Hypothalamus (tissue), 51 donors: ENCODE results near the gene TPCN2.

ENCODE experiments used
- DNase-seq, 51 donors: peaks; one replicate each; lab custom pipeline; 2025; lab: John Stamatoyannopoulos, UW

The TPCN2 gene

DNA sequence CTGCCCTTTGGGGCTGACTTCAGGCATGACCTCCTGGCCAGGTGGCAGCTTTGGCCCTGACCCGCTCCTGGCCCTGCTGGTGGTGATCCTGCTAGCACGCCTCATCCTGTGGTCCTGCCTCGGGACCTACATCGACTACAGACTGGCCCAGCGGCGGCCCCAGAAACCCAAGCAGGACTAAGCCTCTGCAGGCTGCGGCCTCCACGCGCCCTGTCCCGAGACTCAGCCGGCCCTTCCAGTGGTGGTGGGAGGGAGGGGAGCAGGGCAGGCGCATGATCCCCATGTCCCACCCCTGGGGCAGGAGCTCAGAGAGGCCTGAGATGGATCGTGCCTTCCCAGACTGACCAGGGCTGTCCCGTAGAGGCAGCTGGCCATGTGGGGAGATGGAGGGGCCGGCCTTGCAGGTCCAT is 109.1 kb downstream of the TPCN2 start:
- no peak for DNase-seq

DNA sequence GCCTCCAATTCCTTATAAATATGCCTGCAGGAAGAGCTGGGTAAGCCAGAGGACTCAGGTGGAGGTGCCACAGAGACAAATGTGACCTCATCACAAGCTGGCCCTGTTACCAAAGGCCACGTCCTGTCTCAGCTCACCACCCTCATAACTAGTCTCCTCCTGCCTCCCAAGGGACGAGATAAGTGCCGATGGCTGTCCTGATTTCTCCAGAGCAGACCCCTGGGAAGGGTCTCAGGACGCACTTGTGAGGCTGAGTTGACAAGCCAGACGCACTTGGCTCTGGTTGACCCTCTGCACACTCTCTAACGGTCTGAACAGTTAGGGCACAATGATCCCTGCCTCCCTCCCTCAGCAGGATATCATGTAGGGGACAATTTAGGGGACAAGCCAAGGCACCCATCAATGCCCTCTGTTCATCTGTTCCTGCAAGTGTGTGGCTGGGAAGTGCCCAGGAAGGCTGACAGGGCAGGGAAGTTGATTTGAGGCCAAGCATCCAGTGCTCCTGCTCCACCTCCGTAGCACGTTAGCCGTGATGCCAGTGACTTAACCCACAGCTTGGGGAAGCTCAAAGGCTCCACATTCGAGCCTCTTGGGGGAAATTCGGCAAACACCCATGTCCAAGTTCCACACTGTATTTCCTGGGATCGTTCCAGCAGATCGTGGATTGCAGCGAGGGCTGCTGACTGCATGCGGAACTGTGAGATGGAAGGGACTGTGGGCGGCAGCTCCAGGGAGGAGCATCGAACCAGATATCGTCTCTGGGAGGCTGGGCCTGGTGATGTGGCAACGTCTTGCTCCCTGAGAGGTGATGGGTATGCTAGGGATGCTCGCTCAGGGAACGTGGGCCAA is 109.8 kb downstream of the TPCN2 start:
- peak in 1 of 51 donors; percentile 13 for DNase-seq

DNA sequence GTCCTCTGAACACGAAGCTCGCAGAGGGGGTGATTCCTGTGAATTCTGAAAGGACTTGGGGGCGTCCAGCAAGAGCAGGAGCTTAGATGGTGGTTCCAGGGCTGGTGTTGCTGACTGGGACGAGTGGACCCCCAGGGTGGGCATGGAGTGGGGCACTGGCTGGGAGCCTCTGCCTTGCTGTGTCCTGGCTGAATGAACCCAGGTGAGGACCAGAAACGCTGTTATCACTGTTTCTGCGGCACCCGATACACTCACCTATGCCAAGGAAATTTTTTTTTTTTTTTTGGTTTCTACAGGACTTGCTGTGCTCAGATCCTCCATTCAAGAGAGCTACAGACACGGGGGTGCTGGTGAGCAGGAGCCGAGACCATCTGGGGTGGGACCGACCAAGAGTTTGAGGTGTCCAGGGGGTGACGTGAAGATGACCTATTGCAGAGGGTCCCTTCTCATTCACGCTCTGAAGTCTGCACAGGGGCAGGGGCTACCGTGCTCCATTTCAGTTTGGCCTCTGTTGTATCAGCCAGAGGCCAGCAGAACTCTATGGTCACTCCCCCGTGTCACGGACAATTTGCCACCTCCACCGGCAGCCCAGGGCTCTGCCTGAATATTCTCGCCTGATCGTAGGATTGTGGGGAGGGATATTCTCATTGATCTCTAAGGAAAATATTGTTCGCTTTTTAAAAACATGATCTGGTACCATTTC is 110.6 kb downstream of the TPCN2 start:
- no peak for DNase-seq

DNA sequence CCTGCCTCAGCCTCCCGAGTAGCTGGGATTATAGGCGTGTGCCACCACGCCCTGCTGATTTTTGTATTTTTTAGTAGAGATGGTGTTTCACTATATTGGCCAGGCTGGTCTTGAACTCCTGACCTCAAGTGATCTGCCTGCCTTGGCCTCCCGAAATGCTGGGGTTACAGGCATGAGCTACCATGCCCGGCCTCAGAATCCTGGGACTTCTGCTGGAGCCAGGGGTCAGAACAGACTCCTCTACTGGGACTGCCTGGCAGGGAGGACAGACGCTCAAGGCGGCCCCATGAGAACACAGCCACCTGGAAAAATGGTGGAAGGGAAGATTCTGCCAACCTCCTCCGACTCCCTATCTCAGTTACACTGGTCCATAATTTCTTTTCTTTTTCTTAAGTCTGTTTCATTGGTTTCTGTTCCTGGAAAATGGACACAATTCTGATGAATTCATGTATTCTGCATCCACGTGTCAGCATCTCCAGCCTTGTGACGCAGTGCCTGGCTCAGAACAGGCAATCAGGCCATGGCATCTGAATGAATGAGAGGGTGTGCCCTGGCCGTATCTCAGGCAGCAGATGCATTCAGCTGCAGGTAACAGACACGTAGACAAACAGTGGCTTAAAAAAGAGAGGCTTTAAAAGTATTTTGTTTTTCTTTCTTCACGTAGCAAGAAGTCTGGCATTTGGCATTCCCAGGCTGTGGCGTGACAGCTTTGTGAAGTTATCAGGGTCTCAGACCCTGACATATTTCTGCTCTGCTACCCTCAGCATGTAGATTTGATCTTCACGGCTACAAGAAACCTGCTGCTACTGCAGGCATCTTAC is 111.8 kb downstream of the TPCN2 start:
- DNase-seq = no peak

DNA sequence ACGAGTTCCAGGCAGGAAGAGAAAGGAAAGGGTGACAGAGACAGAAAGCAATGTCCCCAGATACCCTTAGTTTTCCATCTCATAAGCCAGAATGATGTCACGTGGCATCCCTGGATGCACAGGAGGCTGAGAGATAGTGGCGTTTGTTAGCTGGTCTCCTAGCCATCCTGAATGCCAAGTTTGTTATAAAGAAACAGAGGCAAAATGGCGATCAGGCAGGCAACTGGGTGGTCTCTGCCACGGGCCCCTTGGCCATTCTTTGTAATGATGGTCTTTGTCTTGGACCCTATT is 112.3 kb downstream of the TPCN2 start:
- DNase-seq = no peak

DNA sequence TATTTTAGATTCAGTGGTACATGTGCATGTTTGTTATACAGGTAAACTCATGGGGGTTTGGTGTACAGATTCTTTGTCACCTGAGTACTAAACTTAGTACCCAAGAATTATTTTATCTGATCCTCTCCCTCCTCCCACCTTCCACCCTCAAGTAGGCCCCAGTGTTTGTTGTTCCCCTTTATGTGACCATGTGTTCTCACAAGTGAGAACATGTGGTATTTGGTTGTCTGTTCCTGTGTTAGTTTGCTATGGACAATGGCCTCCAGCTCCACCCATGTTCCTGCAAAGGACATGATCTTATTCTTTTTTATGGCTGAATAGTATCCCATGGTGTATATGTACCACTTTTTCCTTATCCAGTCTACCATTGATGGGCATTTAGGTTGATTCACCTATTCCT is 113.8 kb downstream of the TPCN2 start:
- no peak for DNase-seq

DNA sequence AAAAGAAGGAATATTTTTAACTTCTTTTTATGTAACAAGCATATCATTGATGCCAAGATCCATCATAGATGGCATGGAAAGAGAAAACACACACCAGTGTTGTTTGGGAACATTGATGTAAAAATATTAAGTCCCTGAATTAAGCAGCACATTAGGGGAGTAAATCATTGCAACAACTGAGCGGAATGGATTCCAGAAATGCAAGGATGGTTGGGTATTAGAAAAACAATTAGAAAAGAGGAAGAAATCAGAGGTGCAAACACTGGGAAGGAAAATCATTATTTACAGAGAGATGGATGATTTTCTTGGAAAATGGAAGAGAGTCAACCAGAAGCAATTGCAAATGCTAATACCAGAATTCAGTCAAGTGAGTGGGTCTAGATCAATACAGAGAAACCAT is 115.1 kb downstream of the TPCN2 start:
- DNase-seq = no peak

DNA sequence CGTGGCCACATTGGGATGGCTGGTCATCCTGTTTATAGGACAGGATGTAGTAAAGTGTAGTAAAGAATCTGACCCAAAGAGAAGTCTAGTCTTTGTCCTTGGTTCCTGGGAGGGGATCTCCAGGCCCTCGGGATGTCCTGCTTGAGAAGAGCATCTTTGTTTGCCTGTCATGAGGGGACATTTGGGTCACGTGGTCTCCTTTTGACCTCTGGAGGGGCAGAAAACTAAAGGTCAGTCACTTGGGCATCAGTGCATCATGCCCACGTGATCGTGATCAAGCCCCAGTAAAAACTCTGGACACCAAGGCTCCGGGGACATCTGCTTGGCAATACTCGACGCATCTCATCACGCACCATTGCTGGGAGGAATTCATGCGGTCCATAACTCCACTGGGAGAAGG is 116.1 kb downstream of the TPCN2 start:
- DNase-seq = no peak

DNA sequence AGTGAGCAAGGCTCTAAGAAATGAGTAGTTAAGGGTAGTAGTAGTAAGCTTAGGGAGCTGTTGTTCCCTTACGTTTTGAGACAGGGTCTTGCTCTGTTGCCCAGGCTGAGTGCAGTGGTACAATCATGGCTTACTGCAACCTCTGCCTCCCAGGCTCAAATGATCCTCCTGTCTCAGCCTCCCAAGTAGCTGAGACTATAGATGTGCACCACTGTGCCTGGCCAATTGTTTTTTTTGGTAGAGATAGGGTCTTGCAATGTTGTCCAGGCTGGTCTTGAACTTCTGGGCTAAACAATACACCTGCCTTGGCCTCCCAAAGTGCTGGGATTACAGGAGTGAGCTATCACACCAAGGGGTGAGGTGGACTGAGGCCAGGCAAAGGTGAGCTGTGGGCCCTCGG is 117.0 kb downstream of the TPCN2 start:
- DNase-seq = no peak

DNA sequence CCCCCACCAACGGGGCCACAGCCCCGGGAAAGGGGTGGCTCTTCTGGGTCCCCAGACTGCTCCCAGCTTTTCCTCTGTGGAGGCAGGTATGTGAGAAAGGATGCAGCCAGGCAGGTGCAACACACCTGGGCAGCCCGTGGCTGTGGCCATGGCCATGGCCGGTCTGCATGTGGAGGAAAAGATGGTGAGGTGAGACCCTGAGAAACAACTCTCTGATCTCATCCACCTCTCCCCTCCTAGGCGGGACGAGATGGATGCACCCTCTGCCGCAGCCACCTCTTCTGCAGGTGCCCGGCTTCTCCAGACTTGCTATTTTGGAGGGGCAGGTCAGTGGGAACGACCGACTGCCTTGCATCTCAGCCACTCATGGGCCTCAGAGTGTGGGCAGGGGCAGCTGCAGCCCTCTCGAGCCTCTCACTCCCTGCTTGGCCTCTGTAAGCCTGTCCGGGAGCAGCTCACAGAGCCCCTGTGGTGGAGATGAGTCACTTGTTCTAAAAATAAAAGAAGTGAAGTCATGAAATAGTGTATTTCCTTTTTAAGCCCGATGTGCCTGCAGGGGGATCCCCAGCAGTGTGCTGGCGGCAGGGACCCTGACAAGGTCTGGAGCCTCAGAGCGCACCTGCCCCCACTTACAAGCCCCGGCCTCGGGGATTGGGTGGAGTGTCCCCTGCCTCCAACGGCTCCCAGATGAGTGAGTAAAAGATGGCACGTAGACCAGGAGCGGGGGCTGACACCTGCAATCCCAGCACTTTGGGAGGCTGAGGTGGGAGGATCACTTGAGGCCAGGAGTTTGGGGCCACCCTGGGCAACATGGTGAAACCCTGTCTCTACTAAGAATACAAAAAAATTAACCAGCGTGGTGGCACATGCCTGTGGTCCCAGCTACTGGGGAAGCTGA is 117.7 kb downstream of the TPCN2 start:
- peak in 1 of 51 donors; percentile 5 for DNase-seq

DNA sequence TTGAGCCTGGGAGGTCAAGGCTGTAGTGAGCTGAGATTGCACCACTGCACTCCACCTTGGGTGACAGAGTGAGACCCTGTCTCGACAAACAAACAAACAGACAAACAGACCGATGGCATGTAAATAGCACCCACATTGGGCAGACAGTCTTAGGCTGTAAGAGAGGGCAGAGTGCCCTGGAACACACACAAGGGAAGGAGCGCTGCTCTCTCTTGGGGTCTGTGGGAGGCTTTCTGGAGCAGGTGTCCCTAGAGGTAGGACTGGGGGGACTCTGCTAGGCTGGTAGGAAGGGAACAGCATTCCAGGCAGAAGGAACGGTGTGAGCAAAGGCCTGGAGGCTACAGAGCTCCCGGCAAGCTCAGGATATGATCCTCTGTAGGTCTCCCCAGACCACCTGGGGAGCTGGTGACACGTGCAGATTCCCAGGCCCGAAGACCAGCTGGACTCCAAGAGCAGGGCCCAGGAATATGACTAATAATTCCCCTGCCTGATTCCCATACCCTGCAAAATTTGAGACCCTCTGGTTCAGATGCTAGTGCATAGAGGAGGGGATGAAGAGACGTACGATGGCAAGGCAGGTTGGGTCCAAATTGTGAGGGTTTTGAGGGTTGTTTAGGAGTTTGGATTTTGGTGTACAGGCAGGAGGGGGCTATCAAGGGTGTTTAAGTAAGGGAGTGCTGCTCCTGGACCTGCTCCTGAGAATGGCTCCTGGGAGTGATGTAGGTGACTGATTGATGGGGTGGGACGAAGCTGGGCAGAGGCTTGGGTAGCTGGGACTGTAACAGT is 118.6 kb downstream of the TPCN2 start:
- DNase-seq = no peak

DNA sequence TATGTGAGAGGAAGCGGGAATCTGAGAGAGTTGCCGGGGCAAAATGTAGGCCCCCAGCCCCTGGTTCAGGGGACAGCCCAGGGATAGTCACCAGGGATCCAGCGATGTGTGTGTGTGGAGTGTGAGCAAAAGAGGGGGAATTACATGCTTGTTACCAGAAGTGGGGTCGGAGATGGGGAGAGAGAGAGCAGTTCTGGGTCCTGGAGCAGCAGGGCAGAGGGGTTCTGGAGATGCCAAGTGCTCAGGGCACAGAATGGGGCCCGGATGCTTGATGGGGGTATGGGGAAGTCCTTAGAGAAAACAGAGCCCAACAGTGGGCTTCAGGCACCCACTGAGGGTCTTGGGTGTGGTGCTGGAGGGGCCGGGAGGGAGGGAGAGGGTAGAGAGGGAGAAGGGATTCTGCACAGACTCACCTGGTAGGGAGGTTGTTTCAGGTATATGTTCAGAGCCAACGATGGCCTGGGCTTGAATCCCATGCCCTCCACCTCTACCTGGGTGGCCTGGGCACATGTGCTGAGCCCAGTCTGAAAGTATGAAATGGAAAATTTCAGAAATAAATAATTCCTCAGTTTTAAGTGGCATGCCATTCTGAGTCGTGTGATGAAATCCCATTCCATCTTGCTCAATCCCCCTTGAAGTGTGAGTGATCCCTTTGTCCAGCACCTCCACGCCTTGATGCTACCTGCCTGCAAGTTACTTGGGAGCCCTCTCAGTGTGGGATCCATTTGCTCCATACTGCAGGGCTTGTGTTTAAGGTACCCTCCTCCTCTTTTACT is 119.4 kb downstream of the TPCN2 start:
- DNase-seq = no peak

DNA sequence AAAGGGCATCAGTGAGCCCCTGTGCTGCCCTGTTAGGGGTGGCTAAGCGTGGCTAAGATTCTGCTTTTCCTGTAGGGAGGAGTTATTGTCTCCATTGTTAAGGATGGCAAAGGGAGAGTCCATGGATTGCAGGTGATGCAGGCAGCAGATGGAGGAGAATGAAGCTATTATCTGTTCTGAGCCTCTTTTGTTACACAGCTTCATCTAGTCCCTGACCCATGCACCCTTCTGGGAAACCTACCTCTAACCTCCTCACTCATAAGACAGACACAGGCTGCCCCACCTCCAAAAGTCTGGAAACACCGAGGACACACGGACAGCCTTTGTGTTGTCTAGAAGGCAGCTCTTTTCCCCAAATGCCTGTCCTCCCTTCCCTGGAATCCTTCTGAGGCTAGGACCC is 120.7 kb downstream of the TPCN2 start:
- DNase-seq = no peak

DNA sequence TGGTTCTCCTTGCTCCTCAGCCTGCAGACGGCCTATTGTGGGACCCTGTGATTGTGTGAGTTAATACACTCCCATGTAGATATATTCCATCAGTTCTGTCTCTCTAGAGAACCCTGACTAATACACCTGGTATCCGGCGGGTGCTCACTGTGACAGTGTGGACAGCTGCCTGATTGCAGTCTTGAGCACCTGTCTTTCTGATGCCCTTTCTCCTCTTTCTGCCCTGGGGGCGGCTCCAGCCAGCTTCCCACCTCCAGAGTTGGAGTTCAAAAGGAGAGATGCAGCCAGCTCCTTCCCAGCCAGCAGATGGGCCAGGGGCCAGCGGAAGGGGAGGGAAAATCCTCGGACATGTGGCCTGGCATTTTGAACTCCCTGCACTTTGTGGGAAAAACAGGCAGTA is 122.0 kb downstream of the TPCN2 start:
- DNase-seq = no peak

DNA sequence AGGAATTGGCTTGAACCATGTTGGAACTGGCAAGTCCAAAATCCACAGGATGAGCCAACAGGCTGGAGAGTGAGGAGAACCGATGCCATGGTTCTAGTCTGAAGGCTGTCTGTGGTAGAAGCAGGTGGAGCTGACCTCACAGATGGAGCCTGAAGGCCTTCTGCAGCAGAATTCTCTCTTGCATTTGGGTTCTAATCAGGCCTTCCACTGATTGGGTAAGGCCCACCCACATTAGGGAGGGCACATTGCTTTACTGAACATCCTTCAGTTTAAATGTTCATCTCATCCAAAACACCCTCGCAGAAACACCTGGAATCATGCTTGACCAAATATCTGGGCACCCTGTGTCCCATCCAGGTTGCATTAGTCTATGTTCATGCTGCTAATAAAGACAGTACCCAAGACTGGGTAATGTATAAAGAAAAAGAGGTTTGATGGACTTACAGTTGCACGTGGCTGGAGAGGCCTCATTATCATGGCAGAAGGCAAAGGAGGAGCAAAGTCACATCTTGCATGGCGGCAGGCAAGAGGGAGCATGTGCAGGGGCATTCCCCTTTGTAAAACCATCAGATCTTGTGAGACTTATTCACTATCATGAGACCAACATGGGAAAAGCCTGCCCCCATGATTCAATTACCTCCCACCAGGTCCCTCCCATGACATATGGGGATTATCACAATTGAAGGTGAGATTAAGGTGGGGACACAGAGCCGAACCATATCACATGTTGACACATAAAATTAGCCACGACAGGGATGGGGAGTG is 122.9 kb downstream of the TPCN2 start:
- DNase-seq = no peak

DNA sequence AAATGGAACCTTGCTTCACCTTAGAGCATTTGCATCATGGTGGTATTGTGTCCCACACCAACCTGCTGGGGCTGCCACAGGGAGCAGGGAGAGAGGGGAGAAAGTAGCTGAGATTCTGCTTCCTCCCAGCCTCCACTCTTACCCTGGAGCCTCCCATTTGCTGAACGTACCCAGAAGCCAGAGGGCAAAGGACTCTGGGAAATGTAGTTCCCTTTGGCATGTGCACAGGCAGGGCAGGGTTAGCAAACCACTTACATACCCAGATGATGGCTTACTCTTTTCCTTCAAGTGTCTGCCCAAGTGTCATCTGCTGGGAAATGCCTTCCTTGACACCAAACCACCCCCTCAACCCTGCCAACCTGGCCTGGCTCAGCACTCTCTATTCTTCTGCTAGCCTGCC is 123.9 kb downstream of the TPCN2 start:
- no peak for DNase-seq

DNA sequence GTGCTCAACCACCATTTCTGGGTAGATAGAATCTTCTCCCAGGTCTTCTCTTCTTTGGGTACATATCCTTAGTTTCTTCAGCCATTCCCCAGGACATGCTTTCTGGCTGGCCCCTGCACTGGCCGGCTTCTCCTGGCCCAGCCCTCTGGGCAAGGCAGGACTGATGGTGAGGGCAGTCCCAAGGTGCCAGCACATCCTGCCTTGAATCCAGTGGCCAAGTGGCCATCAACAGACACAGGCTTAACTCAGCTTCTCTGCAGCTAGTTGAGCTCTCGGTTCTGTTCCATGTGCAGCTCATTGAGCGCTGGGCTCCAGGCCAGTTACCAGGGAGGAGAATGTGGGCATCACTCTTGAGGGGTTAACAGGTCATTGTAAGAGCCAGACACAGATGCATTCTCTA is 124.6 kb downstream of the TPCN2 start:
- DNase-seq = no peak

DNA sequence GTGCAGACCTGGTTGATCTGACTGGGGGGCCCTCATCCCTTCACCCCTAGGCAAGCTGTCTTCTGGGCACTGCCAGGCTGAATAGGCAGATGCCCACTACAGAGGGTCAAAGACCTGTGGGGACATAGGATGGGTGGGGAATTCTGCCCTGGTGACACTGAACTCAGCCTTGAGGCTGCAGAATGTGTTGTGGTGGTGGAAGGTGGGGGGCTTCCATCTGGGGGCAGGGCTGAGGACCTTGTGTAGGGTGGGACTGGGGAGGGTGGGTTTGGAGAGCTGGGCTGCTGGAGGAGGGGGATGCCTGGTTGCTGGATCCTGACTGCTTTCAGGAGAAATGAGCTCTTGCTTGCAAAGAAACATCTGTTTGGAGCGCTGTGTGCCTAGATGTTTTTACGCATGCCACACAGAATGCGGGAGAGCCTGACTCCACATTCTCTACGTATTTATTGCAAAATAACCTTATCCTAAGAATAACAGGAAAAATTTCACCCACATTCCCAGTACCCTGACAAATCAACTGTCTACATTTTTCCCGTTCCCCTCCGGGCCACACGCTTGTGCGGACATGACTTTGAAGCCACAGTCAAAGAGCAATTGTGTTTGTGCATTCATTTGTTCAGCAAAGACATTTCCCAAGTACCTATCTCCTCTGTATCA is 125.3 kb downstream of the TPCN2 start:
- no peak for DNase-seq
